B cell (primary cell): ENCODE results near the gene SNED1. TPM values are rescaled to one million over a fixed set of nuclear protein-coding genes. Genes with fewer than 3 reads are reported as not detected.

Experiments
- ATAC-seq: fragments of 200-7000 bp; cut with Tn5 transposase; one replicate; pipeline ENCODE4 v1.10.0; 2021; ENCODE audit warnings: low read depth, mild to moderate bottlenecking, moderate number of reproducible peaks, moderate library complexity
- CTCF ChIA-PET: fragments of 350-600 bp; sonication (Branson Sonifier 250); formaldehyde crosslinking; loops from one replicate; lab custom pipeline; 2021; ENCODE audit warnings: antibody characterized with exemption, inconsistent platforms; lab: Charles Lee
- POLR2A ChIA-PET: fragments of 350-600 bp; sonication (Branson Sonifier 250); formaldehyde crosslinking; loops from one replicate; lab custom pipeline; 2021; ENCODE audit warnings: antibody characterized with exemption; lab: Charles Lee
- DNase-seq: peaks from one replicate; pipeline ENCODE4 v3.0.0; 2013
- H2AFZ ChIP-seq: 2 replicates; pipeline ENCODE4 v1.6.1; 2012; ENCODE audit warnings: mild to moderate bottlenecking, low read depth, low read length; ENCODE audit not compliant: insufficient read depth, poor library complexity, severe bottlenecking
- H3K27ac ChIP-seq, 2 donors: 1 replicate in 1 of 2; 2 replicates in 1 of 2; pipeline ENCODE4 v1.5.1; 2012 to 2013; ENCODE audit warnings: low read length in 2 of 2, mild to moderate bottlenecking in 2 of 2, moderate library complexity in 1 of 2
- H3K27me3 ChIP-seq, 4 experiments: fragments of 200-600 bp in 1 of 4; sonication (generic) in 1 of 4; replicated peaks in 1 of 4; 1 replicate in 2 of 4; 2 replicates in 2 of 4; pipeline versions ENCODE4 v1.6.1 to v1.7.0; 2013 to 2016; ENCODE audit warnings: low read length in 3 of 4, mild to moderate bottlenecking in 2 of 4, mixed read lengths in 1 of 4, moderate library complexity in 1 of 4; ENCODE audit not compliant: insufficient read depth in 4 of 4, control insufficient read depth in 3 of 4; ENCODE audit errors: control extremely low read depth in 1 of 4
- H3K36me3 ChIP-seq, 2 experiments: replicated peaks in 1 of 2; 1 replicate in 1 of 2; 2 replicates in 1 of 2; pipeline versions ENCODE4 v1.6.1 to v1.7.1; 2013; ENCODE audit warnings: low read length in 1 of 2; ENCODE audit not compliant: insufficient read depth in 2 of 2, control insufficient read depth in 1 of 2; ENCODE audit errors: control extremely low read depth in 1 of 2, extremely low read depth in 1 of 2
- H3K4me1 ChIP-seq, 2 donors: fragments of 200-600 bp in 1 of 2; sonication (generic) in 1 of 2; 1 replicate in 1 of 2; 2 replicates in 1 of 2; pipeline versions ENCODE4 v1.5.1 to v1.6.1; 2013 to 2017; ENCODE audit warnings: low read length in 2 of 2; ENCODE audit not compliant: control insufficient read depth in 2 of 2, insufficient read depth in 2 of 2
- H3K4me2 ChIP-seq: replicated peaks from 2 replicates; pipeline ENCODE3; 2012; ENCODE audit warnings: mild to moderate bottlenecking, low read depth, low read length; ENCODE audit not compliant: poor library complexity, severe bottlenecking
- H3K4me3 ChIP-seq, 5 experiments: fragments of 200-600 bp in 1 of 5; sonication (generic) in 1 of 5; 1 replicate in 3 of 5; 2 replicates in 2 of 5; pipeline versions ENCODE4 v1.5.1 to v1.7.0; 2011 to 2016; ENCODE audit warnings: low read length in 4 of 5, mild to moderate bottlenecking in 4 of 5, low read depth in 2 of 5, control low read depth in 1 of 5, moderate library complexity in 1 of 5; ENCODE audit not compliant: insufficient read depth in 1 of 5; ENCODE audit errors: control extremely low read depth in 1 of 5, extremely low read depth in 1 of 5
- H3K79me2 ChIP-seq: fragments of 200-600 bp; sonication (generic); one replicate; pipeline ENCODE4 v1.6.0; 2016; ENCODE audit warnings: low read length; ENCODE audit not compliant: control insufficient read depth, insufficient read depth
- H3K9ac ChIP-seq: fragments of 200-600 bp; sonication (generic); 2 replicates; pipeline ENCODE4 v1.6.1; 2017; ENCODE audit warnings: mild to moderate bottlenecking, low read length, moderate library complexity
- H3K9me3 ChIP-seq, 3 donors: one replicate each; pipeline versions ENCODE4 v1.6.1 to v1.7.1; 2013; ENCODE audit warnings: low read length in 2 of 3; ENCODE audit not compliant: control insufficient read depth in 2 of 3, insufficient read depth in 1 of 3; ENCODE audit errors: control extremely low read depth in 1 of 3
- H4K20me1 ChIP-seq: 2 replicates; pipeline ENCODE4 v1.6.0; 2012; ENCODE audit warnings: mild to moderate bottlenecking, low read length; ENCODE audit not compliant: insufficient read depth, control insufficient read depth, poor library complexity, severe bottlenecking
- H3K27ac Mint-ChIP-seq: one replicate; pipeline ENCODE4 v1.8.0; 2021; ENCODE audit warnings: mixed read lengths
- H3K27me3 Mint-ChIP-seq: one replicate; pipeline ENCODE4 v1.8.0; 2021; ENCODE audit warnings: mixed read lengths
- H3K4me1 Mint-ChIP-seq: one replicate; pipeline ENCODE4 v1.8.0; 2021; ENCODE audit warnings: mixed read lengths
- H3K4me3 Mint-ChIP-seq: one replicate; pipeline ENCODE4 v1.8.0; 2021; ENCODE audit warnings: mixed read lengths
- H3K9me3 Mint-ChIP-seq: one replicate; pipeline ENCODE4 v1.8.0; 2022; ENCODE audit warnings: mixed read lengths; ENCODE audit not compliant: insufficient read depth
- EZH2 ChIP-seq: IDR thresholded peaks from 2 replicates; pipeline ENCODE4 v1.6.1; 2012; ENCODE audit warnings: borderline replicate concordance, low read depth, mild to moderate bottlenecking, moderate library complexity, low read length; ENCODE audit not compliant: insufficient read depth, poor library complexity, severe bottlenecking
- WGBS: methylation state at CpG from one replicate; pipeline ENCODE4 v1.1.5; 2013; ENCODE audit warnings: missing lambda C conversion rate; ENCODE audit not compliant: insufficient coverage; 5-methylcytosine and 5-hydroxymethylcytosine counted together
- intact Hi-C: fragments of 100-400 bp; cut with micrococcal nuclease; formaldehyde crosslinking; loops from one replicate; pipeline ENCODE4 v1.10.0; 2022
- polyA plus RNA-seq: library from polyadenylated mRNA; depleted of rRNA; stranded (reverse); fragments of >200 nt; gene quantifications from 2 replicates; pipeline ENCODE4 v1.2.3, GENCODE V29; 2012
- total RNA-seq, 2 donors: library from RNA; stranded (reverse); fragments of 120-200 nt in 1 of 2; gene quantifications; 1 replicate in 1 of 2; 2 replicates in 1 of 2; pipeline versions ENCODE4 v1.2.3 to v1.2.4, GENCODE V29; 2013 to 2022
- TF ChIP-seq, protein P1 (sequence below): fragments of 200-600 bp; IDR thresholded peaks from one replicate; pipeline ENCODE4 v1.8.0; 2022; ENCODE audit warnings: antibody characterized with exemption, mild to moderate bottlenecking

The SNED1 gene
- total and polyA plus RNA-seq, 2 donors (not counting 1 experiment from before 2014, with no cell fraction given): 25.5 to 336 TPM

GRCh38 chr2:240958366-240959213, 39.8 kb upstream of the SNED1 start:
- 91% methylated on average over 19 of the region's 19 CpGs for WGBS
- Mint-ChIP-seq H3K27me3 (peaks cover 7% of the 10 kb centered on the region), H3K4me1 (no peaks in the 10 kb centered on the region), H3K4me3 (no peak overlapping the region), H3K9me3 (no peaks in the 10 kb centered on the region), H3K27ac (no peak overlapping the region)
- Histone ChIP-seq H3K27me3 (peaks cover 0 to 14% (median 0%) of the 10 kb centered on the region in 4 experiments), H3K79me2 (no peaks in the 10 kb centered on the region), H3K4me2 (no peak overlapping the region), H3K4me3 (no peak overlapping the region), H2AFZ (no peak overlapping the region), H3K9me3 (no peaks in the 10 kb centered on the region), H4K20me1 (no peaks in the 10 kb centered on the region), H3K36me3 (no peaks in the 10 kb centered on the region), H3K4me1 (no peaks in the 10 kb centered on the region), H3K27ac (no peak overlapping the region), H3K9ac (no peak overlapping the region)
- ATAC-seq: no peak
- POLR2A ChIA-PET: no interaction called here
- DNase-seq: no peak
- TF ChIP-seq EZH2: no peak
- TF ChIP-seq, protein P1, sequence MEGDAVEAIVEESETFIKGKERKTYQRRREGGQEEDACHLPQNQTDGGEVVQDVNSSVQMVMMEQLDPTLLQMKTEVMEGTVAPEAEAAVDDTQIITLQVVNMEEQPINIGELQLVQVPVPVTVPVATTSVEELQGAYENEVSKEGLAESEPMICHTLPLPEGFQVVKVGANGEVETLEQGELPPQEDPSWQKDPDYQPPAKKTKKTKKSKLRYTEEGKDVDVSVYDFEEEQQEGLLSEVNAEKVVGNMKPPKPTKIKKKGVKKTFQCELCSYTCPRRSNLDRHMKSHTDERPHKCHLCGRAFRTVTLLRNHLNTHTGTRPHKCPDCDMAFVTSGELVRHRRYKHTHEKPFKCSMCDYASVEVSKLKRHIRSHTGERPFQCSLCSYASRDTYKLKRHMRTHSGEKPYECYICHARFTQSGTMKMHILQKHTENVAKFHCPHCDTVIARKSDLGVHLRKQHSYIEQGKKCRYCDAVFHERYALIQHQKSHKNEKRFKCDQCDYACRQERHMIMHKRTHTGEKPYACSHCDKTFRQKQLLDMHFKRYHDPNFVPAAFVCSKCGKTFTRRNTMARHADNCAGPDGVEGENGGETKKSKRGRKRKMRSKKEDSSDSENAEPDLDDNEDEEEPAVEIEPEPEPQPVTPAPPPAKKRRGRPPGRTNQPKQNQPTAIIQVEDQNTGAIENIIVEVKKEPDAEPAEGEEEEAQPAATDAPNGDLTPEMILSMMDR: no peak
- intact Hi-C loops: no loop called here
- CTCF ChIA-PET: interaction anchor here (0.6 kb wide), 1 partner anchor 527 kb away, joined by 4 read pairs; no protein-coding TSS in a partner anchor
